Stomach (tissue), 4 donors: ENCODE results near the gene DEFB121.

Experiments
- EP300 ChIP-seq: sonication (generic); formaldehyde crosslinking; IDR thresholded peaks from one replicate; pipeline ENCODE4 v1.6.1; 2017; ENCODE audit warnings: antibody characterized with exemption
- POLR2A ChIP-seq, 4 donors: fragments of 450-650 bp; IDR thresholded peaks; one replicate each; pipeline ENCODE4 v1.6.1; 2016; ENCODE audit warnings: antibody characterized with exemption in 4 of 4, control low read depth in 2 of 4, mild to moderate bottlenecking in 1 of 4, moderate library complexity in 1 of 4
- POLR2AphosphoS5 ChIP-seq, 3 donors: sonication (generic); formaldehyde crosslinking; IDR thresholded peaks; one replicate each; pipeline ENCODE4 v1.6.1; 2016; ENCODE audit warnings: antibody characterized with exemption in 3 of 3
- TF ChIP-seq, protein P1 (sequence below), 7 experiments: fragments of 450-650 bp in 4 of 7; fragments of 200-600 bp in 3 of 7; sonication (generic) in 3 of 7; IDR thresholded peaks; one replicate each; pipeline ENCODE4 v1.5.1; 2016 to 2019; ENCODE audit warnings: antibody characterized with exemption in 7 of 7, control low read depth in 2 of 7, mild to moderate bottlenecking in 1 of 7

DNA sequence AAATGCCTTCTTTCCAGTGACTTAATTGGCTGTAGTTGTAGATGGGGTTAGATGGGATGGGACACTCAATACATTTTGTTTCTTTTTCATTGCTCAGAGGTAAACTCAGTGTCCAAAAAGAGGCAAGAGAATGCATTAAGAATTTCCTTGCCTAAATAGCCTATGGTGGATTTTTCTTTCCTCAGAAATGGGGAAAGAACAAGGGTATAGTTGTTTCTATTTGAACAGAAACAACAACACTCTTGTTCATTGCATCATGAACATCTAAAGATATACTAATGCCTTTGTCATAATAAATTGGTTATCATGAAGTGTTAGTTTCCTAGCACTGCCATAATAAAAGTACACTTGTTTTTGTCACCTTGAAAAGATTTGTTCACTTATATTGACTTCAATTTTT lies 19.8 kb upstream of the DEFB121 start:
- TF ChIP-seq, protein P1, sequence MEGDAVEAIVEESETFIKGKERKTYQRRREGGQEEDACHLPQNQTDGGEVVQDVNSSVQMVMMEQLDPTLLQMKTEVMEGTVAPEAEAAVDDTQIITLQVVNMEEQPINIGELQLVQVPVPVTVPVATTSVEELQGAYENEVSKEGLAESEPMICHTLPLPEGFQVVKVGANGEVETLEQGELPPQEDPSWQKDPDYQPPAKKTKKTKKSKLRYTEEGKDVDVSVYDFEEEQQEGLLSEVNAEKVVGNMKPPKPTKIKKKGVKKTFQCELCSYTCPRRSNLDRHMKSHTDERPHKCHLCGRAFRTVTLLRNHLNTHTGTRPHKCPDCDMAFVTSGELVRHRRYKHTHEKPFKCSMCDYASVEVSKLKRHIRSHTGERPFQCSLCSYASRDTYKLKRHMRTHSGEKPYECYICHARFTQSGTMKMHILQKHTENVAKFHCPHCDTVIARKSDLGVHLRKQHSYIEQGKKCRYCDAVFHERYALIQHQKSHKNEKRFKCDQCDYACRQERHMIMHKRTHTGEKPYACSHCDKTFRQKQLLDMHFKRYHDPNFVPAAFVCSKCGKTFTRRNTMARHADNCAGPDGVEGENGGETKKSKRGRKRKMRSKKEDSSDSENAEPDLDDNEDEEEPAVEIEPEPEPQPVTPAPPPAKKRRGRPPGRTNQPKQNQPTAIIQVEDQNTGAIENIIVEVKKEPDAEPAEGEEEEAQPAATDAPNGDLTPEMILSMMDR (IDR thresholded peaks at IDR 0.05): no peak
- TF ChIP-seq POLR2A (IDR thresholded peaks at IDR 0.05): no peak
- TF ChIP-seq POLR2AphosphoS5 (IDR thresholded peaks at IDR 0.05): no peak
- TF ChIP-seq EP300: no peak
